Measurements from ENCODE around the gene SLC25A28. TPM values are rescaled to one million over a fixed set of nuclear protein-coding genes. Genes with fewer than 3 reads are reported as not detected.

SLC25A28 gene, protein sequence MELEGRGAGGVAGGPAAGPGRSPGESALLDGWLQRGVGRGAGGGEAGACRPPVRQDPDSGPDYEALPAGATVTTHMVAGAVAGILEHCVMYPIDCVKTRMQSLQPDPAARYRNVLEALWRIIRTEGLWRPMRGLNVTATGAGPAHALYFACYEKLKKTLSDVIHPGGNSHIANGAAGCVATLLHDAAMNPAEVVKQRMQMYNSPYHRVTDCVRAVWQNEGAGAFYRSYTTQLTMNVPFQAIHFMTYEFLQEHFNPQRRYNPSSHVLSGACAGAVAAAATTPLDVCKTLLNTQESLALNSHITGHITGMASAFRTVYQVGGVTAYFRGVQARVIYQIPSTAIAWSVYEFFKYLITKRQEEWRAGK
- 57.8 TPM for total RNA-seq
- long read RNA-seq, partial matches to known transcripts = 15 of 20 reads
- long read RNA-seq, other reads (novel, unspliced or antisense) = 2 of 20 reads

DNA sequence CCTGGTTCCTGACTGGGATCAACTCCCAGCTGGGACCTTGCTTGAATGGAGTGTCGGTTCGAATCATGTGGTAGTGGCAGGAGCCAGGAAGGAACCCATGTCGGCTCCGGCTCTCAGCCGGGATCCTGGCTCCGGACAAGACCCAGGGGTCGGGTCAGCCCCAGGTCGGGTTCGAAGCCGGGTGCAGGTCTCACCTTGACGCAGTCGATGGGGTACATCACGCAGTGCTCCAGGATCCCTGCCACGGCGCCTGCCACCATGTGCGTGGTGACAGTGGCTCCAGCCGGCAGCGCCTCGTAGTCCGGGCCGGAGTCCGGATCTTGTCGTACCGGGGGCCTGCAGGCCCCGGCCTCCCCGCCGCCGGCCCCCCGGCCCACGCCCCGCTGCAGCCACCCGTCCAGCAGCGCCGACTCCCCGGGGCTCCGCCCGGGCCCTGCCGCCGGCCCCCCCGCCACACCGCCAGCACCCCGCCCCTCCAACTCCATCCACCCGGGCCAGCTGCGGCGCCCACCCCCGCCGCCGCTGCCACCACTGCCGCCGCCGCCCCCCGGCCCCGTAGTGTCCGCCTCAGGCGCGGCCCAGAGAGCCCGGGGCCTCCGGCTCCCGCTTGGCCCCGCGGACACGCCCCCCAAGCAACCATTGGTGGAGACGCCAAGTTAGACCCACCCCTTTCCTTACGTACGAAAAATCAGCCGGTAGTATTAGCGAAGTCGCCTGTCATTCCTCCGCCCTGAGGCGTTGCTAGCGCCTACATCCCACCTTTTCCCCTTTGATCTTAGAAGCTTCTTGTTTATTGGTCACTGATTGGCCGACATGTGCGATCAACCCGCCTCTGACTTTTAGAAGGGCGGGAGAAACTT is at the start of gene SLC25A28:
SLC25A28 (minus strand) TSS at position 589 of the 860 bp plus-strand sequence; CDS start at position 485, 104 bp downstream.
- DNase-seq (ENCODE audit: low spot score) = peak; percentile 96

- no peak for DNase-seq (ENCODE audit: low spot score)
Observed at GRCh38 chr10:99667108-99667751, 47.0 kb upstream of the SLC25A28 start.

DNA sequence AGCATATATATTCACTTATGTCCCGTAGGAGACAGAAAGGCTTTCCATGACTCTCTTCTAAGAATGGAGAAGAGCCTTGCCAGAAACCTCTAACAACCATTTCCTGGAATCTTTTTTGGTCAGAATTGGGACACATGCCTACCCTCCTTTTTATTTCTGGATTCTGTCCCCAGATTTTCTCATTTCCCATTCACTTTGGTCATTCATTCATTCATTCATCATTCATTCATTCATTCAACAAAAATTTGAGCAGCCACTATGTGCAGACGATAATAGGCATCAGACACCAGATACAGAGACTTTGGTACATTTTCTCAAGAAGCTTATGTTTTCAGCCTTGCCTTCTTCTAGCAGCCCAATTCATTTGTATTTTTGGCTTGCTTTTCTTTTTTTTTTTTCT is 45.1 kb upstream of the SLC25A28 start:
- DNase-seq (ENCODE audit: low spot score) = no peak

DNA sequence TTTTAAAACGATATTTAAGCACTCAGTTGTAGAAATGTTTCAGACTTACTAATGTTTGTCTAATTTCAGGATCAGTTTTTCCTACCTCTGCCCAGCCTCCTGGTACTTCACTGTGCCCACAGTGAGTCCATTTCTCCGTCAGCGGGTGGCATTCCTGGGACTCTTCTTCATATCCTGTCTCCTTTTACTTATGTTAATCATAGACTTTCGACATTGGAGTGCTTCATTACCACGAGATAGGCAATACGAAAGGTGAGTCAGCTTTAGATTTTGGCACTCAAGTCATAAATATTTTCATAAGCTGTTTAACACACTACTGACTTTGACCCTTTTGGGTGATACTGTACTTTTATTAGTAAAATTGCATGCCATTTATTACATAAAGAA is 41.1 kb upstream of the SLC25A28 start:
- no peak for DNase-seq (ENCODE audit: low spot score)

DNA sequence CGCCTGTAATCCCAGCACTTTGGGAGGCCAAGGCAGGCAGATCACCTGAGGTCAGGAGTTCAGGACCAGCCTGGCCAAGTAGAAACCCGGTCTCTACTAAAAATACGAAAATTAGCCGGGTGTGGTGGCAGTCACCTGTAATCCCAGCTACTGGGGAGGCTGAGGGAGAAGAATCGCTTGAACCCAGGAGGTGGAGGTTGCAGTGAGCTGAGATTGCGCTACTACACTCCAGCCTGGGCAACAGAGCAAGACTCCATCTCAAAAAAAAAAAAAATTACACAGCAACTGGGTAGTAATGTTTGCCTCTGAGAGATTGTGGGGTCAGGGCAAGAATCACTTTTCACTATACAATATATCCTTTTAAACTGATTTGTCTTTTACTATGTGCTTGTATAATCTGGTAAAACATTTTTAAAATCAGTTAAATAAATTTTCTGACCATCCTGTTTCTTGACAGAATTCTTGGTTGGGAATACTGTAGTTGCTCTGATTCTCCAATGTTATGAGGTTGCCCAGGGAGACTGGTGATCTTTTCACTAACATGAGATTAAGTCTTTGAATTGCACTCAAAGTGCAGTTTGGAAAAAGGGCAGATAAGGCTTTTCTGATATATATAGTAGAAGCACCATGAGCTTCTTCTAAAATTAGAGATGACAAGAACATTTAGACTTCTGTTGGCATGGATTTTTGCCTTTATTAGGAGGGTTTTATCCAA is 40.6 kb upstream of the SLC25A28 start:
- DNase-seq (ENCODE audit: low spot score) = no peak

GRCh38 chr10:99659868-99660366 is 39.7 kb upstream of the SLC25A28 start:
- DNase-seq (ENCODE audit: low spot score) = no peak

DNA sequence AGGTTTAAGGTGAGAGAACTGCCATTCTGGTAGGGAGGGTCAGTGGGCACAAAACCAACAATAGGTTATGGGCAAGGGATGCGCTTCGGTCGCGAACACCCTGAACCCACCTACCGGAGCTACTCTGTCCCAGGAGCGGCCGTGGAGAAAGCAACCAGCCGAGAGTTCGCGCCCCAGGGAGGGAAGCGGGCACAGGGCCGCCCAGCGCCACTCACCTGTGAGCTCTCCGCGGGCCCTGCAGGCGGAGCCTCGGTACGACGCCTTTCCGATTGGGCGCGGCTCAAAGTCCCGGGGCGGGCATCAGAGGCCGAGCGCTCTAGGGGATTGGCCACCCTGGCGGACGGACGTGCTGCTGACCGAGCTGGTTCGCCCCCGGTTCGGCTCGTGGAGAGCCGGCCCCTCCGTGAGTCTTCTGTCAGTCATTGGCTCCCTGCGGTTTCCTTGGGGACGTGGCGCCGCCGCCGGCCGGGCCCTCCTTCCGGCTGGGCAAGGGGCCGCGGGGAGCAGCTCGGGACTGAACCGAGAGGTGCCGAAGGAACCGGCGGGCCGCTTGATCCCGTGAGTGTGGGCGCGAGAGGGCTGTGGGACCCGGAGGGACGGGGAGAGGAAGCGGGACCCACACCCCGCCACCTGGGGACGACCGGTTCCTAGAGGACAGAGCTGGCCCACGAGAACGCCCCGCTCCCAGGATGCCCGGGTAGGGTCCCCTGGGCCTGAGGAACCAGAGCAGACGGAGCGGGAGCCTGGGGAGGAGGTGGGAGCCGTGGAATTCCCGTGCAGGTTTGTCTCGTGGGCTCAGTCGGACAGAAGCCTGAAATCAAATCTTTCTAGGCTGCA is 39.0 kb upstream of the SLC25A28 start, which contains the start of gene ENTPD7:
ENTPD7 (plus strand) TSS at position 479 of the 837 bp plus-strand sequence. CDS start 448 bp downstream, outside the sequence.
- DNase-seq (ENCODE audit: low spot score) = peak; percentile 97

- peak; percentile 91 for DNase-seq (ENCODE audit: low spot score)
Observed at GRCh38 chr10:99658622-99659030, 38.4 kb upstream of the SLC25A28 start.

DNA sequence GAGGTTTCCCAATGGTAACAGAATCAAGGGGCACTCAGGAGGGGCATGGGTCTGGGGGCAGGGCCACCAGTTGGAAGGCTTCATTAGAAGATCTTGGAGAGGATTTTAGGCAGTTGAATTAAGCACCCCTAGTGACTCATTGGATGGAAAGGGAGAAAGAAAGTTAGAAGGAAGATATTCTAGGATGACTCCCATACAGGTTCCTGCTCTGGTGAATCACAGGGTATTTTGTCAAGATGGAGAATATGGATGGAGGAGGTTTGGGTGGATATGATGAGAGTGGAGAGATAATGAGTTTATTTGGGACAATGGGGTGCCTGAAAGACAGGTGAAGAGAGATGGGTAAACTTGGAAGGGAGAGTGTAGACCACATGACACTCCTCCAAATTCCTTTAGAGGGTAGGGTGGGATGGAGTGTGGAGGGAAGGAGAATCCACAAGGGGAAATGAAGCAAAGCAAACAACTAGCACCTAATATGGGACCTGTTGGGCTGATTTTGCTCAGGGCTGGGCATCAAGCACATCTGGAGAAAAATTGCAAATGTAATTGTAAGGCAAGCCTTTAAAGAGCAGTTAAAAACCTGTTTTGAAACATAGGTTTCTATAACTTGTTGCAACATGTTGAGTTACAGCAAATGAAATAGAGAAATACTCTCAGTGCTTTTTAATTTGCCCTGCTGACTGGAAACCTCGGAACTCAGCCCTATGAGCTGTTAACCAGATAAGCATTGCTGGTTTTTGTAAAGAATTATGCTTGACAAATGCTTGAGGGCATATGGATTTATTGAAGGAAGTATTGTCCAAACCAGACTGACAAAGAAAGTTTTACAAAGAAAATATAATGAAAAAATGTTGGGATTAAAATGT is 36.2 kb upstream of the SLC25A28 start:
- DNase-seq (ENCODE audit: low spot score) = no peak

- no peak for DNase-seq (ENCODE audit: low spot score)
Observed at GRCh38 chr10:99654390-99655175, 34.3 kb upstream of the SLC25A28 start.

- DNase-seq (ENCODE audit: low spot score) = no peak
Observed at GRCh38 chr10:99652800-99653390, 32.7 kb upstream of the SLC25A28 start.

DNA sequence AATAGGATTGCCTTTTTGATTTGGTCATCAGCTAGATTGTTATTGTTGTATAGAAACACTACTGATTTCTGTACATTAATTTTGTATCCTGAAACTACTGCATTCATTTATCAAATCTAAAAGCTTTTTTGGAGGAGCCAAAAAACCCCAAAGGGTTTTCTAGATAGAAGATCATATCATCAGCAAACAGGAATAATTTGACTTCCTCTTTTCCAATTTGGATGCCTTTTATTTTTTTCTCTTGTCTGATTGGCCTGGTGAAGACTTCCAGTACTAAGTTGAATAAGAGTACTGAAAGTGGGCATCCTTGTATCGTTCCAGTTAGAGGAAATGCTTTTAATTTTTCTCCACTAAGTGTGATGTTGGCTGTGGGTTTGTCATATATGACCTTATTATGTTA is 28.5 kb upstream of the SLC25A28 start:
- DNase-seq (ENCODE audit: low spot score) = no peak

GRCh38 chr10:99647601-99648151 is 27.4 kb upstream of the SLC25A28 start:
- no peak for DNase-seq (ENCODE audit: low spot score)

- DNase-seq (ENCODE audit: low spot score) = no peak
Observed at GRCh38 chr10:99633832-99634231, 13.6 kb upstream of the SLC25A28 start.

DNA sequence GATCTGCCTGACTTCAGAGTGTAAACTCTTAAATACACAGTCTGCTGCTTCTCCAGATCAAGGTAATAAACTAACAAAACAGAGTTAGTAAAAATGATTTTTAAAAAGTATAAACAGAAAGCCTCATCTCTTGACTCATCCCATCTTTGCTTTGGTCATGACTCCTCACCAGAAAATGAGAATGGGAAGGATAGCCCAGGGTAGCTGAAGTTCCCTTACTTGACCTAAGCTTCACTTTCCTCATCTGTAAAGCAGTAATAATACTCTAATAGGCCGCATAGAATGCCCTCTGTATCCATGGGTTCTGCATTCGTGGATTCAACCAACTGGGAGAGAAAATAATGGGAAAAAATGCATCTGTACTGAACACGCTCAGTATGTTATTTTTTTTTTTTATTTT is 11.3 kb upstream of the SLC25A28 start:
- no peak for DNase-seq (ENCODE audit: low spot score)

- DNase-seq (ENCODE audit: low spot score) = no peak
Observed at GRCh38 chr10:99630991-99631390, 10.8 kb upstream of the SLC25A28 start.

- DNase-seq (ENCODE audit: low spot score) = no peak
Observed at GRCh38 chr10:99630433-99630832, 10.2 kb upstream of the SLC25A28 start.
